Measurements from ENCODE around the gene ITGB8.

The ITGB8 gene

DNA sequence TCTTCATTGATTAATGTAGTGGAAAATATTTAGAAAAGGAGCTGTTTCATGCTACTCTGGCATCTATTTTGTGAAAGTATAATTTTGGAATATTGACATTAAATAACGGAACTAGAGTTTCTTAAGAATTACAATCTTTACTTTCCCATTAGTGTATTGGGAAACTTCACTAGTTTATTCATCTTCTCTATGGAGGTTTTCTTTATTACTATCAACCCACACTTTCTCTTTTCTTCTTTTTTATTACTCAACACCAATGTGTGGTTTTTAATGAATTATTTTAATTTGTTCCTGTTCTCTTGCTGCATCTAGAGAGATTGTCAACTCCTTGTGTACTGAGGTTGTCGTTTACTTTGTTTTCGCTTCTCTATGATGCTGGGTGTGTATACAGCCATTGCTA lies 20.4 kb upstream of the ITGB8 start:
- DNase-seq = no peak

- no peak for DNase-seq
Observed at GRCh38 chr7:20310963-20311742, 19.5 kb upstream of the ITGB8 start.

DNA sequence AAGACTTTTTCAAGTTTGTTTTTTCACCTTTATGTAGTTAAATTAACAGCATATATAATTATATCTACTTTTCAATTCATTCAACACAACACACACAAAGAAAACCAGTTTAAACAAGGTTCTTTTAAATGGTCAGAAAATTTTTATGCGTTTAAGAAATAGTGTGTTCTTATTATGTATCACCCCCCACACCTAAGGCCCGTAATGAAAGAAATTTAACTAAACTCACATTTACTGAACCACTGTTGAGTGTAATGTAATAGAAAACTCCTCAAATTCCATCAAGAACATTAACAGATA lies 19.0 kb upstream of the ITGB8 start:
- no peak for DNase-seq

DNA sequence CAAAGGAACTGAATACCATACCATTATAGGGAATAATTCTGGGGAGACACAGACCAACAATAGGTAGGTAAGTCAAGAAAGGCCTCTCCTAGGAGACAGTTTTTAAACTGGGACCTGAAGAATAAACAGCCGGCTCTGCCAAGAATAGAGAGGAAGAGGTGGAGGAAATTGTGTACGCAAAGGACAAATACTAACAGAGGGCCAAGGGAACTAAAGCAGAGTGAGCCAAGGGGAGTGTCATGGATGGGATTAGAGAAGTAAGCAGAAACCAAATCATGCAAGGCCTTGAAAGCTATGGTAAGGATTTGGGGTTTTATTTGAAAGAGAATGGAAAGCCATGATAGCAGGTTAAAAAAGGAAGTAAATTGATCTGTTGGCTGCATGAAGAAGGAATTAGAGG lies 18.1 kb upstream of the ITGB8 start:
- no peak for DNase-seq

DNA sequence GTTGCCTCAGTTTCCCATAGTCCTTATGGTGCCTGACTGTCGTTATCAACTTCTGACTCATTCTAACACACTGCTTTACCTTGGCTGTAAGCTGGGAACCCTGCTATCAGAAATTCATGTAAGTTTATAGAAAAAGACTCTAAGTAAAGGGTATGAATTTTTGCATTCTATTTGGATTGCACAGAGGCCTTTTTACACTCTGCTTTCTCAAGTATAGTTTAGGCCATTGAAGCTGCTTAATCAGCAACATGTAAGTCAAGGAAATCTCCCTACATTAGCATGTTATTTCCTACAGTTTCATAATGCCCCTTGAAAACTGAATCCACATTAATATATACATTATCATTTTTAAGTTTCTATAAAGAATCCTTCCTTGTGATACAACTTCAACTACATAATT lies 17.1 kb upstream of the ITGB8 start:
- DNase-seq = no peak

DNA sequence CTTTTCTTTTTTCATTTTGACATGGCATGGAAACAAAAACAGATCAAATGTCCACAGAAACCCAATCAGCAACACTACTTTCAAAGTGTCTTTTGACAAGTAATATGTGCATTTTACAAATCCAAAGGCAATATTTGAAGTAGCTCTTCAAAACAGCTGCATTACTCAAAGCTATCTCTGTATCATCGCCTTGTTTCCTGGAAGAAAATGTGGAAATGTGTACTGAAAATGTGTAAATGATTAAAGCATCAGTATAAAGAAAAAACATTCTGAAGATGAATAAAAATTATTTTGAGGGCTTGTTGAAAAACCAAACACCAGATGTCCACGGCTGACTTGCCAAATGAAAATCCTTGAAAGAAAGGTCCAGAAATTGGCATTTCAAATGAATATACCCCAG lies 16.5 kb upstream of the ITGB8 start:
- no peak for DNase-seq

DNA sequence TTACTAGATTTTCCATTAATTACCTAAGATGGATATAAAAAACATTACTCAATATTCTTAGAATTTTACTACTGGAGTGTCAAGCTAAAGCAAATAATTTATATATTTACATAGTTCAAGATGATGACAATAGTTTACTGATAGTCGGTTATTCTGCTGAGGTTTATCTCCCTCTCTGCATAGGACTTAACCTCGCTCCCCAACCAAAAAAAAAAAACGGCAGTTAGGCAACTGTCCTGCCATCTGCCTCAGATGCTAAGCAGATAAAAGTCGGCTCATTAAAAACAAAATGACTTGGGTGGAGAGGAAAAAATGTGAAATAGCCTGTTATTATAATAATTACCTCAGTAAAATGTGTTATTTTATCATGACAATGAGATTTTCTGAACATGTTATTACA lies 14.0 kb upstream of the ITGB8 start:
- no peak for DNase-seq

- no peak for DNase-seq
Observed at GRCh38 chr7:20317413-20317812, 13.3 kb upstream of the ITGB8 start.

DNA sequence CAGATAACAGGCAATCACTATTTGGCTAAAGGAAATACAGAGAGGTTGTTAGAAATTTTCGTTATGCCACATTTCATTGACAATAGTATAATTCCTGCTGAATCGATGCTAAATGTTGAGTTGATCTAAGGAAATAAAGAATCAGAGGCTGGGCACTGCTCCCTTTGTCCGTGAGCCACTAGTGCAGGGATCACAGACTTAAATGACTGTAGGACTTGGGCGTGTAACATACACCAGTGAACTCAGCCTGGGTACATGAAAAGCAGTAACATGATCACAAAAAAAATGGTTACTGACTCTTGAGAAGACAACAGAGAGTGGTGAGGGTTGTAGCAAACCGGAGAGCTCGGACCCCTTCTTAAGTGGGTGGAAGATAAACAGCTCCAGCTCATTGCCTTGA lies 11.8 kb upstream of the ITGB8 start:
- no peak for DNase-seq

DNA sequence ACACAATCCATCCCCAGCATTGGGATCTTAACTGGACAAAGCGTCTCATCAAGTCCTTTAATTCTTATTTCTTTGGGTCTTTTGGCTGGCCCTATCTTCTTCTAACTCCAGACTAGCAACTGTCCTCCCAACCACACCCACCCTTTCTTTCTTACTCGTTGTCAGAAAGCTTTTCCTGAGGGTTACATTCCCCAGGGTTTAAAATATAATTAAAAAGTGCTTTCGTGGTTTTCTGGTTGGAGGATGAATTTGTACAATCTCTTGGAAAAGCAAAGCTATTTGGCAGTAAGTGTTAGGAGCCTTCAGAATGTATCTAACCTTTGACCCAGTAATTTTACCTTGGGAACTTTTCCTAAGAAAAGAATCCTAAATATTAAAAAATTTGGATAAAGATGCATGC lies 10.4 kb upstream of the ITGB8 start:
- no peak for DNase-seq

DNA sequence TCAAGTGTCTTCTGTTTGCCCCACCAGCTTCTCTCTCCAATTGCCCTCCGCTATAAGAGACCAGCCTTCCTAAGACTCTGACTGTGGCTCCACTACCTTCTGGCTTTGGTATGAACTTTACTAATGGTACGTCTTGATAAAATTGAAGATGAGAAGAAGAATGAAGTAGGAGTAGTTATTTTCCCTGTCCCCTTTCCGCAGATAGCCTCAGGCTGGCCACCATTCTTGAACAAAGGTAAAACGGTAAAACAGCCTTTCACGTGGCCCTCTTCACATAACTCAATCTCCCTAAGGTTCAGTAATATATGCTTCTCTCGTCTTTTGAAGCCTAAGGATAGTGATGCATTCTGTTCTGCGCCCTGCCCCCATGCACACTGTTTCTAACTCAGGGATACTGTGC lies 9.9 kb upstream of the ITGB8 start:
- DNase-seq = no peak

DNA sequence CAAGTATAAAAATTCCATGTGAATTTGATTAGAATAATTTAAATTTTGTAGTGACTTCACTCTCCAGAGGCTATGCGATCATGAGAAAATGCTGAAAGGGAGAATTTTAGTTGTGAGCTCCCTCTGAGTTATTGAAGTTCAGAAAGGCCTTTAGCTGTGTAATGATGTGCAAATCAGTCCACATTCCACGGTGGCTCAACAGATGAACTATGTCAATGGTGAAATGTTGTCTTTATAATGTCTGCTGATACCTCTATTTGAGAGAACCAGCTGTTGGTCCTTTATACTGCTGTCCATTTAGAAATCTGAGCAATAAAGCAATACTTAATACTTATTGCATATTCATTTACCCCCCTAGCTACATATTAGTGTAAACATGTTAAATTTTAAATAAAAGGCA lies 7.1 kb upstream of the ITGB8 start:
- DNase-seq = no peak

- no peak for DNase-seq
Observed at GRCh38 chr7:20326342-20326741, 4.4 kb upstream of the ITGB8 start.

DNA sequence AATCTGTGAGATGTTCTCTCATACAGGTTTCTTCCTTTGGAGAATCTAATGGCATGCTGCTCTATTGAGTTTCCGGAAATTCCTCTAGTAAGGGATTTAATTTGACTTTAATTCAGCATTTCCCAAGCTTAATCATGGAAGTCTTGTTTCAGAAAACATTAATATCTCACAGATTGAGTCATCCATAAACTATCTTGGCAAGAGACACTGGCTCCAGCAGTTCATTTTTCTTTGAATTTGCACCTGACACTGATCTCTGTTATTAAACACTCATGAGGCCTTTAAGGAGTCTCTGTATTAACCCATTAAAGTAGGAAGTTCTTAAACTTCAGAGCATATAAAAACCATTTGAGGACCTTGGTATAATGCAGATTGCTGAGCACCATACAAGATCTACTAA lies 3.6 kb upstream of the ITGB8 start:
- no peak for DNase-seq

GRCh38 chr7:20328027-20328426 lies 2.7 kb upstream of the ITGB8 start:
- no peak for DNase-seq

- DNase-seq = no peak
Observed at GRCh38 chr7:20328692-20329091, 2.0 kb upstream of the ITGB8 start.

DNA sequence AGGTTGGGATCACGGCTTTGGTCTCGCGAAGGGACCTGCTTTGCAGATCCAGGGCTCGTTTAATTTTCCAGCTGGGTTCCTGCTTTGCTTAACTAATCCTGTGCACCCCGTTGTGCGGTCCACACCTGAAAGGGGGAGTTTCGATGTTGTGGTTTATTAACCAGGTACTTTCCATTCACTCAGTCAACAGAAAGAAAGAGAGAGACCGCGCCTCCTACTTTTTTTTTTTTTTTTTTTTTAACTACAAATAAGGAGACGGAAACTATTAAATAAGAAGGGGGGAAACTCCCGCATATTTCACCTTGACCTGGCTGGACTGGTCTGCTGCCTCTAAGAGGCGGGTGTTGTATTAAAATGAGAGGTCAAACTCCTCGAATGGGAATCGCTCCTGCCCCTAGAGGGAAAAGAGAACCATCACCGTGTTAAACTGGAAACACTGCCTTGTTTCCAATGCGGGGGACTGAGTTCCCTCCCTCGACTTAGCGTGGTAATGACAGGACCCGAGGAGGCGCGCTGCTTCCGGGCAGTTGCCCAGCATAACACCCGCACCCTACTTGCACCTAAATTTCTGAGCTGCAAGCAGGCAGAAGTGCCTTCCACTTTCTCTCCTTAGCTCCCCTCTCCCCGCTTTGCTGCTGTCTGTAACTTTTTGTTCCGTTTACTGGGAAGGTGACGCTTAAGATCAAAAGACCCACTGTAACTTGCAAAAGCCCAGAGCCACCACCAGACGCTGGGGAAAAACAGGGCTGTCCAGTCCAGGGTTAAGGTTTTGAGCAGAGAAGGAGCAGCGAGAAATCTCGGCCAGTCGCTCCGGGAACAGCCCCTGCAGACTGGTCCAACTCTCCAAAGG lies 1.1 kb upstream of the ITGB8 start:
- peak; percentile 88 for DNase-seq

GRCh38 chr7:20330928-20331909 lies 519 bp downstream of the ITGB8 start:
- peak; percentile 95 for DNase-seq

- DNase-seq = no peak
Observed at GRCh38 chr7:20331910-20332813, 1.5 kb downstream of the ITGB8 start.

DNA sequence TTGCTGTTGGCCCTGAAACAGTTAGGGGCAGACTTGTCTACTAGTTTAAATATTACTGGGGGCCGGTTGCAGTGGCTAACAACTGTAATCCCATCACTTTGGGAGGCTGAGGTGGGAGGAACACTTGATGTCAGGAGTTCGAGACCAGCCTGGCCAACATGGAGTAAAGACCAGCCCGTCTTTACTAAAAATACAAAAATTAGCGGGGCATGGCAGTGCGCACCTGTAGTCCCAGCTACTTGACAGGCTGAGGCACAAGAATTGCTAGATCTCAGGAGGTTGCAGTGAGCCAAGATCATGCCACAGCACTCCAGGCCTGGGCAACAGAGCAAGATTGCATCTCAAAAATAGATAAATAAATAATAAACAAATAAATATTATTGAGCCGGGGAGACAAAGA lies 7.6 kb downstream of the ITGB8 start:
- DNase-seq = no peak

DNA sequence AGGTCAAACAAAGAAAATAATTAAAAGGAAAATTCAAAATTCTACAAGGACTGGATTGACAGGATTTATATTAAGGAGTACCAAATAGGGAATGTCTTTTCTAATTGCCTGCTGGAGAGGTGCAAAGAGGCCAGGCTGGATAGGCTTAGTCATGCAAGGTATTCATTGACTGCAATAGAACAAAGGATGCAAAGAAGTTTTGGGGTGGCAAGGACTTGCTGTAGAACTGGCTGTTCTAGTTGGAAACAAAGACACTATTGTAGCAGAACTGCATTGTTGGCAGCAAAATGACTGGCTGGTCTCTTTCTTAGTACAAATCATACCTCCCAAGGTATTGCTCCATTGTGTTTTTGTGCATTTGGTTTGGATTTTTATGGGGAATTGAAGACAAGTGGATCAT lies 10.1 kb downstream of the ITGB8 start:
- no peak for DNase-seq

DNA sequence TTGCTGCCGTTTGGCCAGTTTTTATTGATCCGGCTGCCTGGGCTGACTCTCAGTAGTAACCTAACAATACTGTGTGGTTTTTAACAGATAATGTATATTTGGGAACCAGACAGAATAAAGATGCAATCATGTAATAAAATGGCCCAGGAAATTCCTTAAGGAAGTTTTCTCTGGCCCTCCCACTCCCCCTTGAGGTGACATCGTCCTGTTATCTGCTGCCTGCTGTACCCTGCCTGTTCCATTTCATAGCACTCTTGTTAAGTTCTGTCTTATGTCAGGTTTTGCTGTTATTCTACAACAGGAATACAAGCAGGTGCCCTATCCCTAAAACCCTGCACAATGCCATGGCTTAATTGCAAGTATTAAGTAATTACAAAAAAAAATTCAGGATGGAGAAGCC lies 12.5 kb downstream of the ITGB8 start:
- no peak for DNase-seq

All from retina (tissue), 1 donor.